ENCODE results near the gene CENPM. TPM values are rescaled to one million over a fixed set of nuclear protein-coding genes. Genes with fewer than 3 reads are reported as not detected.

The CENPM gene
- total RNA-seq, 4 donors from 2014 or later, result 2.4 to 3.2 TPM; not detected in 2

DNA sequence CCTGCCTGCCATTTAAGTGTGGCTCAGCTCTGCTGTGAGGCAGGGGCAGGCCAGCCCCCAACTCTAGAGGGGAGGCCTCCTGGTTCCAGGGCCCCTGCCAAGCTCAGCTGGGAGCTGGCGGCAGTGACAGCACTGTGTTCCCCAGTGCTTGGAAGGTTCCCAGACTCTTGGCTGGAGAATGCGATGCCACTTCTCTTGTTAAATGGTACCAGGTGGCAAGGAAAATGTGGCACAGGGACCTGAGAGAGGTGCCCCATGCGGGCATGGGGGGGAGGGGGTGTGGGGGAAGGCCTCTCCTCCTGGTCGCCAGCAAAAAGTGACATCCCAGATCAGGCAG, 12.0 kb downstream of the CENPM start:
- TF ChIP-seq, protein P1, sequence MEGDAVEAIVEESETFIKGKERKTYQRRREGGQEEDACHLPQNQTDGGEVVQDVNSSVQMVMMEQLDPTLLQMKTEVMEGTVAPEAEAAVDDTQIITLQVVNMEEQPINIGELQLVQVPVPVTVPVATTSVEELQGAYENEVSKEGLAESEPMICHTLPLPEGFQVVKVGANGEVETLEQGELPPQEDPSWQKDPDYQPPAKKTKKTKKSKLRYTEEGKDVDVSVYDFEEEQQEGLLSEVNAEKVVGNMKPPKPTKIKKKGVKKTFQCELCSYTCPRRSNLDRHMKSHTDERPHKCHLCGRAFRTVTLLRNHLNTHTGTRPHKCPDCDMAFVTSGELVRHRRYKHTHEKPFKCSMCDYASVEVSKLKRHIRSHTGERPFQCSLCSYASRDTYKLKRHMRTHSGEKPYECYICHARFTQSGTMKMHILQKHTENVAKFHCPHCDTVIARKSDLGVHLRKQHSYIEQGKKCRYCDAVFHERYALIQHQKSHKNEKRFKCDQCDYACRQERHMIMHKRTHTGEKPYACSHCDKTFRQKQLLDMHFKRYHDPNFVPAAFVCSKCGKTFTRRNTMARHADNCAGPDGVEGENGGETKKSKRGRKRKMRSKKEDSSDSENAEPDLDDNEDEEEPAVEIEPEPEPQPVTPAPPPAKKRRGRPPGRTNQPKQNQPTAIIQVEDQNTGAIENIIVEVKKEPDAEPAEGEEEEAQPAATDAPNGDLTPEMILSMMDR (IDR thresholded peaks at IDR 0.05; ENCODE audit: low read depth), result no peak

DNA sequence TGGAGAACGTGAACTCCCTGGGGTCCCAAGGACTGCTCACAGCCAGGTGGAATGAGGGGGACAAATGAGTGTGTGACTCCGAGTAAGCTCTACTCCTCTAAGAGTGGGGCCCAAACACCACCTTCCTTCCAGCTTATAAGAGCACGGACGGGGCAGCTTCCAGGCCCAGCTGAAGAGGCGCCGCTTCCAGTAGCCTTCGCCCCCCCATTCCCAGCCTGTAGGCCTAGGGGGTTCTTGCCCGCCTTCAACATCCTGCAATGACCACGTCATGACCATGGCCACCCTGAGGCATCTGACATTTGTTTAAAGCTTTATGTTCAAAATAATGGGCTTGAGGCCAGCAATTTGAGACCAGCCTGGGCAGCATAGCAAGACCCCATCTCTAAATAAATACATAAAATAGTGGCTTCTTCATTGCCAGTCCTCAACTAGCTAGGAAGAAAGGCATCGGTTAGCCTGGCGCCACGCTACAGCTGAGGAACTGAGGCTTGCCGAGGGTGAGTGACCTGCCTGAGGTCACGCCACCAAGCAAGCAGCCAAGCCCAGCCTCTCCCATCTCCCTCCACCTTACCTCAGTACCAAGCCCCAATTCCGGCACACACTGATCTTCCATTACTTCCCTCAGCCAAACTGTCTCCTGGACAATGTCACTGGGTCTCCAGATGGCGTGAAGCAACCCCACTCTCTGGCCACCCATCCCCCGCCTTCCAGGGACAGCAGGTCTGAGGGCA, 12.5 kb downstream of the CENPM start:
- TF ChIP-seq, protein P1 (IDR thresholded peaks at IDR 0.05; ENCODE audit: low read depth), result no peak

DNA sequence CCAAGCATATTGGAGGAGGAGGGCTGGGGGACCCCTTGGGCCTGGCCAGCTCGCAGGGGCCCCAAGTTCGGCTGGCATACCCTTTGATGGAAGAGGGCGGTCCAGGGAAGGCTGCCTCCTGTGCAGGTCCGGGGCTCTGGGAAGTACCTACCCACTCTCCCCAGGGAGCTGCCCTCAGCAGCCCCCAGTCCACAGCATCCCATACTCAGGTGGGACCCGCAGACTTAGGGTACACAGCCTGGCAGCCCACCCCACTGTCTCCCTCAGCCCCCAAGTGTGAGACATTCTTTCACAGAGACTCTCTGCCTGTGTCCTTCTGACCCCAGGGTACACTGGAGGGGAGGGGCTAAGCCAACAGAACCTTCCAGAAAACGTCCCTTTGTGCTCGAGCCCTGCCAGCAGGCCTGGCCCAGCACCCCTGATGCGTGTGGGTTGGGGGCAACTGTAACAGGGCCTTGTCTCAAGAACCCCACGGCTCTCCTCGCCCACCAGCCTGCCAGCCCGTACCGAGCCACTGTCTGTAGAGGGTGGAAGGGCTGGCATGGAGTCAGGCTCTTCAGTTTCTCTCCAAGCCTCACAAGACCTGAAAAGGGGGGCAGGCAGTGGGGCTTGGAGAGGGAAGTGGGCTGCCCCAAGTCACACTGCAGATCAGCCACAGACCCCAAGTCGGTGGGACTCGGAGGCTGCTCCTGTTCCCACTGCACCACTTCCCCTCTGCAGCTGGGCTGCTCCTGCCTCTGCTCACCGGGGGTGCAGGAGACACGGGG, 13.4 kb downstream of the CENPM start:
- TF ChIP-seq, protein P1 (IDR thresholded peaks at IDR 0.05; ENCODE audit: low read depth), result no peak

DNA sequence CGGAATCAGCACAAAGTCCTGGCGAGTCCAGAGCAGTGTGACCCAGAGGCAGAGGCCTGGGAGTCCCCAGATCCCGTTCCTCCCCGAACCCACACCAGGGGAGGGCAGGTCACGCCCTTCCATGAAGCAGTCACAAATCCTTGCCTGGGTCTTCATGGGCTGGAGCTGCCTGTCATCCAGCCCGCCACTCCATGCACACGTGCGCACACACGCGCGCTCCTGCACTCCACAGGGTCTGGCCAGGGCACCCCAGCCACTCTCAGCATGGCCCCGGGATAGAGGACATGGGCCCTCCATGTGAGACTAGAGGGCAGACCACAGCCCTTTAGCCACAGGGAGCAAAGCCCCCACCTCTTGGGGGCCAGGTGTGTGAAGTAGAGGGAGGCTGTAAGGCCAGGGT, 14.6 kb downstream of the CENPM start:
- TF ChIP-seq, protein P1 (IDR thresholded peaks at IDR 0.05; ENCODE audit: low read depth), result no peak

DNA sequence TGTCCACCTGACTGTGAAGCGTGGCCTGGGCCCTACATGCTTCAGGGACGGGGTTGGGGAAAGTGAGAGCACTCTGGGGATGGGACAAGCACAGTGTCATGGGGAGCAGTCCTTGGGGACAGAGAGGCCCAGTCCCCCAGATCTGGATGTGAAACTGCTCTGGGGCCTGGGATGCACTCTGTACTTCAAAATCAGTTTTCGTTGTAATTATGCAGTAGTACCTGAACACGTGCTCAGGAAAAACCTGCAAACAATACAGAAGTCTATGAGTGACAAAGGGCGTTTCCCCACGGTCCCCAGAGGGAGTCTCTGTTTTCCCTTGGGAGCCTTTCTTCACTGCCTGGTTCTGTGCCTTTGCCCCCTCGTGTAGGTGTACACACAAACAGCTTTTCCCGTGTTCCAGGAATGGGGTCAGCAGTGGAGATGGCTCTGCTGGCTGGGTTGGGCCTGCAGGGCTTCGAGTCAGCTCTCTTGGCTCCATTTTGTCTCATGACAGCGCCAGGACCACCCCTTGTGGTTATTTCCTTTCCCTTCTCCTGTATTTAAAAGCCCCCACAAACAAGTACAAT, 15.2 kb downstream of the CENPM start:
- TF ChIP-seq, protein P1 (IDR thresholded peaks at IDR 0.05; ENCODE audit: low read depth), result no peak

DNA sequence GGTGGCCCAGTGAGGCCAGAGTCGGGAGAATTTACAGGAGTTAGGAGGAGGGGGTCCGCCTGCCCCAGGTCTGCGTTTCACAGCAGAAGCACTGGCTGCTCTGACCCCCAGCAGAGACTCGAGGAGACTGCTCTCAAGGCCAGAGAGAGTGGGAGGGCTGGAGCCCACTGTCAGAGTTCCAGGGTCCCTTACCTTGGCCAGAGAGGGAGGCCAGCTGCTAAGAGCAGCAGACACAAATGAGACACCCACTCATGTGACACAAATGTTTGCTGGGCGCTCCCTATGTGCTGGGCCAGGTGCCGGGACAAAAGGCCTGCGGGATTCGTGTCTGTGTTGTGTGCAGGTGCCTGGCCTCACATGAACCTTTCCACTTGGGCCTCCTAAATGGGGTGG, 17.5 kb downstream of the CENPM start:
- TF ChIP-seq, protein P1 (IDR thresholded peaks at IDR 0.05; ENCODE audit: low read depth), result no peak

All from subcutaneous adipose tissue (tissue), 4 donors.